ENCODE data around the gene CSPG4. TPM values are rescaled to one million over a fixed set of nuclear protein-coding genes. Genes with fewer than 3 reads are reported as not detected.
A peak's percentile ranks its signal among the peaks of the same experiment; 100 is the strongest.

The CSPG4 gene
- total and polyA plus RNA-seq, 2 of the 13 experiments (the other 11 are each of a cell fraction or from before 2014, with no cell fraction given), result 0.01 to 0.04 TPM

- TF ChIP-seq ZBTB7B (CRISPR knock-in tag; IDR thresholded peaks at IDR 0.05) (peak; percentile 76; the same call in 1 of the 2 replicates), CREB1 (IDR thresholded peaks at IDR 0.05) (0 out of 2 replicates have a peak, but pooled peaks have one; percentile 23), CREB1 (CRISPR knock-in tag; IDR thresholded peaks at IDR 0.05) (no peak), ZNF451 (CRISPR knock-in tag; IDR thresholded peaks at IDR 0.05) (no peak), ZNF672 (CRISPR knock-in tag; IDR thresholded peaks at IDR 0.05) (no peak), GMEB2 (CRISPR knock-in tag; IDR thresholded peaks at IDR 0.05; ENCODE audit: low read depth) (no peak), DMTF1 (CRISPR knock-in tag; IDR thresholded peaks at IDR 0.05) (no peak), ZBTB43 (CRISPR knock-in tag; conservative IDR thresholded peaks at IDR 0.05) (no peak), ZNF607 (CRISPR knock-in tag; IDR thresholded peaks at IDR 0.05; ENCODE audit: borderline replicate concordance) (peak; percentile 76; the same call in 1 of the 2 replicates), AKAP8 (CRISPR knock-in tag; IDR thresholded peaks at IDR 0.05) (no peak), ZNF883 (CRISPR knock-in tag; IDR thresholded peaks at IDR 0.05; ENCODE audit: not compliant biosample characterization) (no peak), NFKBIZ (CRISPR knock-in tag; IDR thresholded peaks at IDR 0.05) (no peak), MAFK (conservative IDR thresholded peaks at IDR 0.05 in 1 of 2, IDR thresholded peaks at IDR 0.05 in 1 of 2; ENCODE audit: low read length in 2 of 2) (no peak), MAFF (IDR thresholded peaks at IDR 0.05; ENCODE audit: low read depth, low read length) (no peak), TFAP4 (IDR thresholded peaks at IDR 0.05; ENCODE audit: borderline replicate concordance, low read depth) (peak; percentile 87; the same call in 1 of the 2 replicates), ARHGAP35 (CRISPR knock-in tag; IDR thresholded peaks at IDR 0.05; ENCODE audit: borderline replicate concordance) (no peak), DBP (CRISPR knock-in tag; IDR thresholded peaks at IDR 0.05; ENCODE audit: not compliant biosample characterization) (no peak), CAMTA2 (CRISPR knock-in tag; IDR thresholded peaks at IDR 0.05; ENCODE audit: borderline replicate concordance) (no peak), ZNF772 (CRISPR knock-in tag; IDR thresholded peaks at IDR 0.05) (peak; percentile 67; the same call in 1 of the 2 replicates), PRPF4 (IDR thresholded peaks at IDR 0.05; ENCODE audit: low read depth, low read length, poor library complexity, severe bottlenecking) (no peak), POLR2AphosphoS5 (IDR thresholded peaks at IDR 0.05; ENCODE audit: low read depth, low read length) (peak; percentile 65)
These were observed 65.1 kb downstream of the CSPG4 start, which contains the start of gene SNX33 (continued) for GRCh38 chr15:75647370-75648155.

Data from HepG2 (cell line).